K562 (cell line): ENCODE results near the gene LHB. TPM values are rescaled to one million over a fixed set of nuclear protein-coding genes. Genes with fewer than 3 reads are reported as not detected.
A peak's percentile ranks its signal among the peaks of the same experiment; 100 is the strongest.

Experiments
- ELF4 ChIP-seq: fragments of 450-650 bp; formaldehyde crosslinking; IDR thresholded peaks from 2 replicates; pipeline ENCODE4 v1.4.0; 2022; ENCODE audit warnings: missing genetic modification characterization
- ERF ChIP-seq: fragments of 450-650 bp; formaldehyde crosslinking; IDR thresholded peaks from 2 replicates; pipeline ENCODE4 v1.4.0; 2020; ENCODE audit warnings: mild to moderate bottlenecking, mixed read lengths
- ESRRB ChIP-seq: fragments of 250-450 bp; sonication (Bioruptor Pico); IDR thresholded peaks from 2 replicates; pipeline ENCODE4 v1.5.0; 2020; ENCODE audit warnings: mild to moderate bottlenecking, moderate library complexity, borderline replicate concordance
- ETV6 ChIP-seq, 3 experiments: fragments of 150-350 bp in 1 of 3; sonication (generic) in 1 of 3; formaldehyde crosslinking in 1 of 3; IDR thresholded peaks; 2 replicates each; pipeline versions ENCODE4 v1.6.1 to v1.8.0; 2014 to 2022; ENCODE audit warnings: borderline replicate concordance in 2 of 3, low read depth in 2 of 3, antibody characterized with exemption in 1 of 3, low read length in 1 of 3, mild to moderate bottlenecking in 1 of 3, missing genetic modification reagents in 1 of 3
- FOXA1 ChIP-seq: fragments of 450-650 bp; IDR thresholded peaks from 2 replicates; pipeline ENCODE4 v1.6.1; 2016; ENCODE audit warnings: mild to moderate bottlenecking, borderline replicate concordance
- KLF13 ChIP-seq: fragments of 450-650 bp; IDR thresholded peaks from 2 replicates; pipeline ENCODE4 v1.6.1; 2016; ENCODE audit warnings: missing genetic modification characterization, low read depth, mild to moderate bottlenecking, missing compliant biosample characterization, moderate library complexity, borderline replicate concordance
- NFE2L1 ChIP-seq: fragments of 450-650 bp; IDR thresholded peaks from 2 replicates; pipeline ENCODE4 v1.6.1; 2016; ENCODE audit warnings: missing genetic modification characterization, low read depth, mild to moderate bottlenecking, missing compliant biosample characterization, moderate library complexity, borderline replicate concordance
- NR2C1 ChIP-seq, 2 experiments: fragments of 450-650 bp; IDR thresholded peaks; 2 replicates each; pipeline ENCODE4 v1.6.1; 2017; ENCODE audit warnings: mild to moderate bottlenecking in 2 of 2, antibody characterized with exemption in 1 of 2, inconsistent platforms in 1 of 2, missing compliant biosample characterization in 1 of 2, missing genetic modification characterization in 1 of 2
- TCF7 ChIP-seq: sonication (generic); IDR thresholded peaks from 2 replicates; pipeline ENCODE4 v1.6.1; 2016; ENCODE audit warnings: antibody characterized with exemption, borderline replicate concordance
- ZNF274 ChIP-seq: IDR thresholded peaks from 2 replicates; pipeline ENCODE4 v1.6.1; 2011; ENCODE audit warnings: low read depth, mild to moderate bottlenecking, low read length, moderate library complexity, borderline replicate concordance
- ZNF41 ChIP-seq: fragments of 250-450 bp; sonication (Bioruptor Pico); conservative IDR thresholded peaks from 2 replicates; pipeline ENCODE4 v1.4.0; 2020; ENCODE audit warnings: mild to moderate bottlenecking
- polyA plus RNA-seq, 8 experiments: library from polyadenylated mRNA; depleted of rRNA in 4 of 8; stranded (reverse) in 5 of 8; unstranded in 3 of 8; fragments of >200 nt; fragmentation: Nextera tagmentation in 2 of 8; fragmentation: Illumina TruSeq in 1 of 8; extraction: Ambion mirVana in 2 of 8; extraction: Trizol in 1 of 8; gene quantifications; 2 replicates each; pipeline versions ENCODE4 v1.2.1 to v1.2.3, GENCODE V29; 2011 to 2014; ENCODE audit warnings: inconsistent platforms in 1 of 8, missing spikeins in 1 of 8
- total RNA-seq, 7 experiments: library from RNA; depleted of rRNA in 6 of 7; stranded (reverse); fragments of >200 nt in 6 of 7; fragmentation: Illumina TruSeq in 2 of 7; extraction: Trizol in 2 of 7; gene quantifications; 2 replicates each; pipeline versions ENCODE4 v1.2.1 to v1.2.3, GENCODE V29; 2011 to 2021; ENCODE audit warnings: low replicate concordance in 1 of 7
- TF ChIP-seq, protein P1 (sequence below): sonication (generic); formaldehyde crosslinking; IDR thresholded peaks from 2 replicates; pipeline ENCODE4 v1.8.1; 2022; ENCODE audit warnings: missing genetic modification reagents
- TF ChIP-seq, protein P2 (sequence below): conservative IDR thresholded peaks from 2 replicates; pipeline ENCODE4 v1.6.1; 2011; ENCODE audit warnings: low read depth, mild to moderate bottlenecking, low read length; ENCODE audit not compliant: control insufficient read depth
- TF ChIP-seq, protein P3 (sequence below): sonication (generic); formaldehyde crosslinking; IDR thresholded peaks from 2 replicates; pipeline ENCODE4 v1.8.0; 2022; ENCODE audit warnings: mild to moderate bottlenecking, missing genetic modification reagents
- TF ChIP-seq, protein P4 (sequence below): fragments of 250-450 bp; sonication (Bioruptor Pico); IDR thresholded peaks from 2 replicates; pipeline ENCODE4 v1.8.0; 2022; ENCODE audit warnings: inconsistent platforms, mild to moderate bottlenecking, moderate library complexity, borderline replicate concordance
- TF ChIP-seq, protein P5 (sequence below): sonication (generic); formaldehyde crosslinking; IDR thresholded peaks from 2 replicates; pipeline ENCODE4 v1.8.1; 2023; ENCODE audit warnings: mild to moderate bottlenecking, missing genetic modification reagents
- TF ChIP-seq, protein P6 (sequence below): sonication (generic); formaldehyde crosslinking; IDR thresholded peaks from 2 replicates; pipeline ENCODE4 v1.8.1; 2022; ENCODE audit warnings: missing genetic modification reagents

Gene LHB
- total and polyA plus RNA-seq, 9 of the 15 experiments (the other 6 are each of a cell fraction or from before 2014, with no cell fraction given) = 0.54 TPM; not detected in 8

DNA sequence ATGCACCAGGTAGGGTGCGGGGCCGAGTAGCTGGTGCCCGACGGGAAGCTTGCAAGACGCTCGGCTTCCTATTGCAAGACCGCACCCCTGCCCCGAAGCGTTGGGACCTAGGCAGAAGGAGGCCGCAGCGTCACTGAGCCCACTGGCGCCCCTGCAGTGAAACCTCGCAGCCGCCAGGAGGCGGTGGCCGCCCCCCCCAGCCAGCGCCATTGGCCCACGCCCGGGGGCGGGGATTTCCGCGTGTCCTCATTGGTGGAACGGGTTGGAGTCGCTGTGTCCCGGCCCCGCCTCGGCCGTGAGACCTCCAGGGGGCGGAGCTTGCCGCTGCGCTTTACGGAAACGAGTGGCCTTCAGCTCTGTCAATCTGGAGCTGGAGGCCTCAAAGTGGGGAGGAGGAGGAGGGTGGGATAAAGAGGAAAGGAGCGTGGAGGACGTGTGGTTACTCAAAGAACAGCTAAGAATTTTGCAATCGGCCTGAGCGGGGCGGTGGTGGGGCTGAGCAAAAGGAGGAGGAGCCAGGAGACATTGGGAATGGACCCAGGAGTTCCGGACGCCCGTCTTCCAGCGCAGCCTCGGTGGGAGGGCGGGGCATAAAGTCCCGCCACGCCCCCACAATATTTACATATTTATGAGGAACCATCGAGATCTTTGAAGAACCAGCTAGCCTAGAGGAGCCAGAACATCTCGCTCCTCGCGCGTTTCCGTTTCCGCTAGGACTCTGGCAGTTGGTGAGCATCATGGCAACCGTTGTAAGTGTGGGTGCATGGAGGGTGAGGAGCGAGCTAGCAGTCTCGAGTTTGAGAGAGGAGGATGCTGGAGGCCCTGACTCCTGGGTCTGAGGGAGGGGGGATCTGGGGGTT is 23.5 kb downstream of the LHB start, which contains the start of the genes GYS1 and RUVBL2 (continued):
- TF ChIP-seq, protein P1, sequence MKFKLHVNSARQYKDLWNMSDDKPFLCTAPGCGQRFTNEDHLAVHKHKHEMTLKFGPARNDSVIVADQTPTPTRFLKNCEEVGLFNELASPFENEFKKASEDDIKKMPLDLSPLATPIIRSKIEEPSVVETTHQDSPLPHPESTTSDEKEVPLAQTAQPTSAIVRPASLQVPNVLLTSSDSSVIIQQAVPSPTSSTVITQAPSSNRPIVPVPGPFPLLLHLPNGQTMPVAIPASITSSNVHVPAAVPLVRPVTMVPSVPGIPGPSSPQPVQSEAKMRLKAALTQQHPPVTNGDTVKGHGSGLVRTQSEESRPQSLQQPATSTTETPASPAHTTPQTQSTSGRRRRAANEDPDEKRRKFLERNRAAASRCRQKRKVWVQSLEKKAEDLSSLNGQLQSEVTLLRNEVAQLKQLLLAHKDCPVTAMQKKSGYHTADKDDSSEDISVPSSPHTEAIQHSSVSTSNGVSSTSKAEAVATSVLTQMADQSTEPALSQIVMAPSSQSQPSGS (CRISPR knock-in tag) = no peak
- TF ChIP-seq FOXA1 (no peak), ZNF41 (no peak), ETV6 (IDR thresholded peaks at IDR 0.05; ENCODE audit: borderline replicate concordance in 1 of 2, low read depth in 2 of 2, low read length in 1 of 2) (no peak), ETV6 (CRISPR knock-in tag; IDR thresholded peaks at IDR 0.05; ENCODE audit: borderline replicate concordance) (no peak), ERF (CRISPR knock-in tag) (no peak), TCF7 (no peak), NR2C1 (IDR thresholded peaks at IDR 0.05) (no peak; the same call in 1 of the 2 replicates), NR2C1 (tag; IDR thresholded peaks at IDR 0.05) (peak; percentile 72), ESRRB (CRISPR knock-in tag) (no peak), NFE2L1 (no peak), ZNF274 (no peak), ELF4 (CRISPR knock-in tag) (0 out of 2 replicates have a peak, but pooled peaks have one; percentile 50), KLF13 (tag) (no peak; the same call in 1 of the 2 replicates)
- TF ChIP-seq, protein P2, sequence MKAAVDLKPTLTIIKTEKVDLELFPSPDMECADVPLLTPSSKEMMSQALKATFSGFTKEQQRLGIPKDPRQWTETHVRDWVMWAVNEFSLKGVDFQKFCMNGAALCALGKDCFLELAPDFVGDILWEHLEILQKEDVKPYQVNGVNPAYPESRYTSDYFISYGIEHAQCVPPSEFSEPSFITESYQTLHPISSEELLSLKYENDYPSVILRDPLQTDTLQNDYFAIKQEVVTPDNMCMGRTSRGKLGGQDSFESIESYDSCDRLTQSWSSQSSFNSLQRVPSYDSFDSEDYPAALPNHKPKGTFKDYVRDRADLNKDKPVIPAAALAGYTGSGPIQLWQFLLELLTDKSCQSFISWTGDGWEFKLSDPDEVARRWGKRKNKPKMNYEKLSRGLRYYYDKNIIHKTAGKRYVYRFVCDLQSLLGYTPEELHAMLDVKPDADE = peak; percentile 69
- TF ChIP-seq, protein P3, sequence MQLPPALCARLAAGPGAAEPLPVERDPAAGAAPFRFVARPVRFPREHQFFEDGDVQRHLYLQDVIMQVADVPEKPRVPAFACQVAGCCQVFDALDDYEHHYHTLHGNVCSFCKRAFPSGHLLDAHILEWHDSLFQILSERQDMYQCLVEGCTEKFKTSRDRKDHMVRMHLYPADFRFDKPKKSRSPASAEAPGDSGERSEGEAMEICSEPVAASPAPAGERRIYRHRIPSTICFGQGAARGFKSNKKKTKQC = peak; percentile 13
- TF ChIP-seq, protein P4, sequence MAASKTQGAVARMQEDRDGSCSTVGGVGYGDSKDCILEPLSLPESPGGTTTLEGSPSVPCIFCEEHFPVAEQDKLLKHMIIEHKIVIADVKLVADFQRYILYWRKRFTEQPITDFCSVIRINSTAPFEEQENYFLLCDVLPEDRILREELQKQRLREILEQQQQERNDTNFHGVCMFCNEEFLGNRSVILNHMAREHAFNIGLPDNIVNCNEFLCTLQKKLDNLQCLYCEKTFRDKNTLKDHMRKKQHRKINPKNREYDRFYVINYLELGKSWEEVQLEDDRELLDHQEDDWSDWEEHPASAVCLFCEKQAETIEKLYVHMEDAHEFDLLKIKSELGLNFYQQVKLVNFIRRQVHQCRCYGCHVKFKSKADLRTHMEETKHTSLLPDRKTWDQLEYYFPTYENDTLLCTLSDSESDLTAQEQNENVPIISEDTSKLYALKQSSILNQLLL (CRISPR knock-in tag) = no peak
- TF ChIP-seq, protein P5, sequence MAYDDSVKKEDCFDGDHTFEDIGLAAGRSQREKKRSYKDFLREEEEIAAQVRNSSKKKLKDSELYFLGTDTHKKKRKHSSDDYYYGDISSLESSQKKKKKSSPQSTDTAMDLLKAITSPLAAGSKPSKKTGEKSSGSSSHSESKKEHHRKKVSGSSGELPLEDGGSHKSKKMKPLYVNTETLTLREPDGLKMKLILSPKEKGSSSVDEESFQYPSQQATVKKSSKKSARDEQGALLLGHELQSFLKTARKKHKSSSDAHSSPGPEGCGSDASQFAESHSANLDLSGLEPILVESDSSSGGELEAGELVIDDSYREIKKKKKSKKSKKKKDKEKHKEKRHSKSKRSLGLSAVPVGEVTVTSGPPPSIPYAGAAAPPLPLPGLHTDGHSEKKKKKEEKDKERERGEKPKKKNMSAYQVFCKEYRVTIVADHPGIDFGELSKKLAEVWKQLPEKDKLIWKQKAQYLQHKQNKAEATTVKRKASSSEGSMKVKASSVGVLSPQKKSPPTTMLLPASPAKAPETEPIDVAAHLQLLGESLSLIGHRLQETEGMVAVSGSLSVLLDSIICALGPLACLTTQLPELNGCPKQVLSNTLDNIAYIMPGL (CRISPR knock-in tag) = peak; percentile 3; the same call in 1 of the 2 replicates
- TF ChIP-seq, protein P6, sequence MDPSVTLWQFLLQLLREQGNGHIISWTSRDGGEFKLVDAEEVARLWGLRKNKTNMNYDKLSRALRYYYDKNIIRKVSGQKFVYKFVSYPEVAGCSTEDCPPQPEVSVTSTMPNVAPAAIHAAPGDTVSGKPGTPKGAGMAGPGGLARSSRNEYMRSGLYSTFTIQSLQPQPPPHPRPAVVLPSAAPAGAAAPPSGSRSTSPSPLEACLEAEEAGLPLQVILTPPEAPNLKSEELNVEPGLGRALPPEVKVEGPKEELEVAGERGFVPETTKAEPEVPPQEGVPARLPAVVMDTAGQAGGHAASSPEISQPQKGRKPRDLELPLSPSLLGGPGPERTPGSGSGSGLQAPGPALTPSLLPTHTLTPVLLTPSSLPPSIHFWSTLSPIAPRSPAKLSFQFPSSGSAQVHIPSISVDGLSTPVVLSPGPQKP (CRISPR knock-in tag) = no peak
